GM19468 (cell line): ENCODE measurements around the gene CABP2.
"Not testable (repeated sequence)": the region's sequence is repeated elsewhere in the genome, so short reads cannot be mapped to it uniquely, and the experiment has no call there.

Experiments used
- ATAC-seq: cut with Tn5 transposase; IDR thresholded peaks from one replicate; pipeline ENCODE4 v1.9.1; 2021; ENCODE audit warnings: mild to moderate bottlenecking, moderate library complexity, moderate number of reproducible peaks; ENCODE audit not compliant: unreplicated experiment; ENCODE audit errors: extremely low read depth

The CABP2 gene

GRCh38 chr11:67522844-67523555, at the start of gene CABP2:
CABP2 (minus strand) TSS chr11:67523446; CDS start chr11:67523326, 120 bp downstream.
- no peak for ATAC-seq

- no peak for ATAC-seq
Measured at GRCh38 chr11:67572747-67573419, 49.6 kb upstream of the CABP2 start.

GRCh38 chr11:67572305-67572704, 49.1 kb upstream of the CABP2 start:
- ATAC-seq = no peak

GRCh38 chr11:67571443-67571842, 48.2 kb upstream of the CABP2 start:
- no peak for ATAC-seq

- no peak for ATAC-seq
Measured at GRCh38 chr11:67564230-67564629, 41.0 kb upstream of the CABP2 start.

GRCh38 chr11:67563705-67564114, 40.5 kb upstream of the CABP2 start:
- ATAC-seq = not testable (repeated sequence)

- no peak for ATAC-seq
Measured at GRCh38 chr11:67562963-67563704, 39.9 kb upstream of the CABP2 start.

GRCh38 chr11:67561971-67562619, 38.8 kb upstream of the CABP2 start:
- no peak for ATAC-seq

- no peak for ATAC-seq
Measured at GRCh38 chr11:67558084-67558772, 35.0 kb upstream of the CABP2 start.

- ATAC-seq = no peak
Measured at GRCh38 chr11:67556244-67556643, 33.0 kb upstream of the CABP2 start.

- ATAC-seq = not testable (repeated sequence)
Measured at GRCh38 chr11:67551697-67552096, 28.5 kb upstream of the CABP2 start.

- no peak for ATAC-seq
Measured at GRCh38 chr11:67551127-67551526, 27.9 kb upstream of the CABP2 start.

- ATAC-seq = no peak
Measured at GRCh38 chr11:67548555-67549110, 25.4 kb upstream of the CABP2 start.

GRCh38 chr11:67548112-67548511, 24.9 kb upstream of the CABP2 start:
- not testable (repeated sequence) for ATAC-seq

- ATAC-seq = no peak
Measured at GRCh38 chr11:67545280-67545679, 22.0 kb upstream of the CABP2 start.

- no peak for ATAC-seq
Measured at GRCh38 chr11:67544616-67545242, 21.5 kb upstream of the CABP2 start.

- no peak for ATAC-seq
Measured at GRCh38 chr11:67543585-67543984, 20.3 kb upstream of the CABP2 start.

- ATAC-seq = no peak
Measured at GRCh38 chr11:67542971-67543370, 19.7 kb upstream of the CABP2 start.

GRCh38 chr11:67542169-67542568, 18.9 kb upstream of the CABP2 start:
- no peak for ATAC-seq
